H9 (cell line): ENCODE results near the gene MYO7A. TPM values are rescaled to one million over a fixed set of nuclear protein-coding genes. Genes with fewer than 3 reads are reported as not detected.

Experiments used
- DNase-seq: peaks from one replicate; pipeline ENCODE4 v3.0.0-alpha.2; 2017
- H2AFZ ChIP-seq: one replicate; pipeline ENCODE4 v1.6.1; 2013; ENCODE audit warnings: mild to moderate bottlenecking, low read length, control low read depth, moderate library complexity
- H2AK5ac ChIP-seq: 2 replicates; pipeline ENCODE4 v1.6.1; 2013; ENCODE audit warnings: low read length, control low read depth, mixed read lengths; ENCODE audit not compliant: insufficient read length
- H2BK120ac ChIP-seq: one replicate; pipeline ENCODE4 v1.6.1; 2013; ENCODE audit warnings: low read depth, mild to moderate bottlenecking, low read length, control low read depth, inconsistent platforms; ENCODE audit not compliant: poor library complexity, severe bottlenecking
- H2BK12ac ChIP-seq: 2 replicates; pipeline ENCODE4 v1.6.1; 2013; ENCODE audit warnings: low read length, control low read depth, mixed read lengths, low read depth; ENCODE audit not compliant: insufficient read length
- H2BK15ac ChIP-seq: 2 replicates; pipeline ENCODE4 v1.6.1; 2013; ENCODE audit warnings: low read depth, low read length, control low read depth
- H2BK20ac ChIP-seq: one replicate; pipeline ENCODE4 v1.6.1; 2013; ENCODE audit warnings: low read depth, mild to moderate bottlenecking, low read length, control low read depth, inconsistent platforms; ENCODE audit not compliant: poor library complexity, severe bottlenecking
- H2BK5ac ChIP-seq: 2 replicates; pipeline ENCODE4 v1.6.1; 2013; ENCODE audit warnings: low read length, control low read depth, mixed read lengths; ENCODE audit not compliant: insufficient read length
- H3K14ac ChIP-seq: 2 replicates; pipeline ENCODE4 v1.6.1; 2013; ENCODE audit warnings: low read length, control low read depth; ENCODE audit not compliant: insufficient read depth
- H3K18ac ChIP-seq: 2 replicates; pipeline ENCODE4 v1.6.1; 2013; ENCODE audit warnings: low read depth, mild to moderate bottlenecking, mixed read lengths, low read length, control low read depth; ENCODE audit not compliant: insufficient read length
- H3K23ac ChIP-seq: 2 replicates; pipeline ENCODE4 v1.6.1; 2013; ENCODE audit warnings: low read length, control low read depth, mixed read lengths, low read depth; ENCODE audit not compliant: insufficient read length
- H3K23me2 ChIP-seq: 2 replicates; pipeline ENCODE4 v1.6.1; 2013; ENCODE audit warnings: low read depth, mild to moderate bottlenecking, mixed read lengths, low read length, control low read depth; ENCODE audit not compliant: insufficient read length, poor library complexity, severe bottlenecking
- H3K27ac ChIP-seq: 2 replicates; pipeline ENCODE4 v1.5.1; 2013; ENCODE audit warnings: low read length, control low read depth, mixed read lengths, low read depth; ENCODE audit not compliant: insufficient read length
- H3K27me3 ChIP-seq: 2 replicates; pipeline ENCODE4 v1.6.1; 2013; ENCODE audit warnings: low read length, control low read depth, inconsistent platforms; ENCODE audit not compliant: insufficient read depth
- H3K4ac ChIP-seq: 2 replicates; pipeline ENCODE4 v1.6.1; 2013; ENCODE audit warnings: low read depth, mild to moderate bottlenecking, control low read depth, inconsistent platforms, low read length, moderate library complexity
- H3K4me1 ChIP-seq: 2 replicates; pipeline ENCODE4 v1.6.1; 2013; ENCODE audit warnings: low read length, control low read depth, inconsistent platforms; ENCODE audit not compliant: insufficient read depth
- H3K4me2 ChIP-seq: 2 replicates; pipeline ENCODE4 v1.6.1; 2013; ENCODE audit warnings: low read length, control low read depth, mixed read lengths; ENCODE audit not compliant: insufficient read length, insufficient read depth
- H3K56ac ChIP-seq: 2 replicates; pipeline ENCODE4 v1.6.1; 2013; ENCODE audit warnings: low read depth, mild to moderate bottlenecking, mixed read lengths, low read length, control low read depth; ENCODE audit not compliant: insufficient read length
- H3K79me1 ChIP-seq: 2 replicates; pipeline ENCODE4 v1.6.1; 2013; ENCODE audit warnings: low read depth, mild to moderate bottlenecking, moderate library complexity, low read length, control low read depth, inconsistent platforms; ENCODE audit not compliant: insufficient read depth, poor library complexity, severe bottlenecking
- H3K79me2 ChIP-seq: 2 replicates; pipeline ENCODE4 v1.6.1; 2013; ENCODE audit warnings: low read length, control low read depth, inconsistent platforms; ENCODE audit not compliant: insufficient read depth
- H3K9ac ChIP-seq: 2 replicates; pipeline ENCODE4 v1.6.1; 2013; ENCODE audit warnings: low read length, control low read depth, mixed read lengths; ENCODE audit not compliant: insufficient read length; ENCODE audit errors: extremely low read depth
- H3K9me3 ChIP-seq: one replicate; pipeline ENCODE4 v1.6.1; 2013; ENCODE audit warnings: low read depth, low read length, inconsistent platforms; ENCODE audit not compliant: control insufficient read depth
- H3T11ph ChIP-seq: one replicate; pipeline ENCODE4 v1.6.1; 2013; ENCODE audit warnings: mild to moderate bottlenecking, low read length, control low read depth, inconsistent platforms
- H4K20me1 ChIP-seq: one replicate; pipeline ENCODE4 v1.6.1; 2013; ENCODE audit not compliant: control insufficient read depth, insufficient read length, insufficient read depth
- H4K5ac ChIP-seq: 2 replicates; pipeline ENCODE4 v1.6.1; 2013; ENCODE audit warnings: low read depth, mild to moderate bottlenecking, mixed read lengths, low read length, control low read depth; ENCODE audit not compliant: insufficient read length
- H4K8ac ChIP-seq: replicated peaks from 2 replicates; pipeline ENCODE4 v1.6.1; 2013; ENCODE audit warnings: low read length, control low read depth, mixed read lengths, low read depth; ENCODE audit not compliant: insufficient read length
- H4K91ac ChIP-seq: 2 replicates; pipeline ENCODE4 v1.6.1; 2013; ENCODE audit warnings: low read depth, mild to moderate bottlenecking, moderate library complexity, mixed read lengths, low read length, control low read depth; ENCODE audit not compliant: insufficient read length
- H3K27ac Mint-ChIP-seq, 3 experiments: 2 replicates in 2 of 3; 3 replicates in 1 of 3; pipeline ENCODE4 v1.8.0; 2020 to 2021; ENCODE audit warnings: mixed read lengths in 3 of 3, mild to moderate bottlenecking in 1 of 3, moderate library complexity in 1 of 3
- H3K27me3 Mint-ChIP-seq: 2 replicates; pipeline ENCODE4 v1.8.0; 2021; ENCODE audit warnings: low read depth, mild to moderate bottlenecking, moderate library complexity, mixed read lengths
- H3K36me3 Mint-ChIP-seq, 3 experiments: 2 replicates in 2 of 3; 3 replicates in 1 of 3; pipeline ENCODE4 v1.8.0; 2020 to 2021; ENCODE audit warnings: low read depth in 3 of 3, mixed read lengths in 3 of 3; ENCODE audit not compliant: insufficient read depth in 1 of 3
- H3K4me1 Mint-ChIP-seq, 2 experiments: 2 replicates each; pipeline ENCODE4 v1.8.0; 2020; ENCODE audit warnings: mixed read lengths in 2 of 2
- H3K4me3 Mint-ChIP-seq, 2 experiments: 2 replicates in 1 of 2; 3 replicates in 1 of 2; pipeline ENCODE4 v1.8.0; 2020 to 2021; ENCODE audit warnings: mild to moderate bottlenecking in 2 of 2, mixed read lengths in 2 of 2, moderate library complexity in 1 of 2
- H3K9me3 Mint-ChIP-seq, 2 experiments: 2 replicates in 1 of 2; 3 replicates in 1 of 2; pipeline ENCODE4 v1.8.0; 2020; ENCODE audit warnings: mild to moderate bottlenecking in 2 of 2, mixed read lengths in 2 of 2, moderate library complexity in 1 of 2
- CTCF ChIP-seq: fragments of 200-600 bp; sonication (generic); conservative IDR thresholded peaks from 3 replicates; pipeline ENCODE4 v1.8.0; 2021; ENCODE audit warnings: antibody characterized with exemption, mild to moderate bottlenecking
- WGBS: extraction: QIAGEN DNeasy Blood & Tissue Kit; methylation state at CpG from one replicate; pipeline ENCODE4 v1.1.7; 2013; ENCODE audit warnings: missing lambda C conversion rate, low lambda C conversion rate, mixed read lengths; ENCODE audit not compliant: insufficient read length; ENCODE audit errors: extremely low coverage; 5-methylcytosine and 5-hydroxymethylcytosine counted together
- total RNA-seq: library from RNA; stranded (reverse); gene quantifications from 2 replicates; pipeline ENCODE4 v1.2.1, GENCODE V29; 2021

The MYO7A gene
- total RNA-seq, 1 experiment from 2014 or later, result 1.6 TPM

GRCh38 chr11:77106759-77107158 is 21.3 kb upstream of the MYO7A start:
- no peak overlapping the region for H2BK20ac ChIP-seq
- no peak overlapping the region for H2AK5ac ChIP-seq
- no peak overlapping the region for H2BK120ac ChIP-seq
- H3K14ac ChIP-seq, result no peak overlapping the region
- DNase-seq, result no peak
- H3K4ac ChIP-seq, result no peak overlapping the region
- H4K5ac ChIP-seq, result no peak overlapping the region
- H3K23me2 ChIP-seq, result no peaks in the 10 kb centered on the region
- no peak overlapping the region for H3K4me3 Mint-ChIP-seq
- H3K4me1 ChIP-seq, result no peaks in the 10 kb centered on the region
- H3K27ac ChIP-seq, result no peak overlapping the region
- H3K27me3 Mint-ChIP-seq, result peaks cover 2% of the 10 kb centered on the region; the same call in 1 of the 2 replicates
- no peak overlapping the region for H2BK15ac ChIP-seq
- H3T11ph ChIP-seq, result no peak overlapping the region
- no peak overlapping the region for H3K23ac ChIP-seq
- no peak overlapping the region for H2AFZ ChIP-seq
- no peak overlapping the region for H4K91ac ChIP-seq
- no peaks in the 10 kb centered on the region for H3K27me3 ChIP-seq
- H3K36me3 Mint-ChIP-seq, result peaks cover 0 to 4% (median 0%) of the 10 kb centered on the region in 3 experiments; a peak in 1 of 7 replicates
- no peak overlapping the region for H3K4me2 ChIP-seq
- no peaks in the 10 kb centered on the region for H3K4me1 Mint-ChIP-seq
- no peak overlapping the region for H4K8ac ChIP-seq
- no peak overlapping the region for H3K27ac Mint-ChIP-seq
- H2BK12ac ChIP-seq, result no peak overlapping the region
- no CpG with 5 or more reads among the region's 13 CpGs for WGBS
- H3K79me2 ChIP-seq, result no peaks in the 10 kb centered on the region
- H3K9me3 ChIP-seq, result no peaks in the 10 kb centered on the region
- H3K79me1 ChIP-seq, result no peaks in the 10 kb centered on the region
- H2BK5ac ChIP-seq, result no peak overlapping the region
- H3K56ac ChIP-seq, result no peak overlapping the region
- no peak for TF ChIP-seq CTCF
- H4K20me1 ChIP-seq, result no peaks in the 10 kb centered on the region
- H3K9me3 Mint-ChIP-seq, result no peaks in the 10 kb centered on the region
- H3K18ac ChIP-seq, result no peak overlapping the region
- H3K9ac ChIP-seq, result no peak overlapping the region
